Measurements from ENCODE around the gene UGT1A7.

- TF ChIP-seq CTCF (IDR thresholded peaks at IDR 0.05): no peak
- no peak for TF ChIP-seq POLR2A (IDR thresholded peaks at IDR 0.05)
These were observed 116.8 kb downstream of the UGT1A7 start for GRCh38 chr2:233798335-233799086.

All from right lobe of liver (tissue), 4 donors.